Measurements from ENCODE around the gene DHX30.

DHX30 gene

GRCh38 chr3:47766186-47766585, 36.8 kb upstream of the DHX30 start:
- no peak for DNase-seq (ENCODE audit: extremely low read depth, insufficient read length)
- no peak overlapping the region for H3K4me3 ChIP-seq (replicated peaks; ENCODE audit: low read depth, low read length)
- peaks cover 6% of the 10 kb centered on the region for H3K36me3 ChIP-seq (ENCODE audit: control insufficient read depth, insufficient read depth, low read length)
- H3K27me3 ChIP-seq (replicated peaks; ENCODE audit: control insufficient read depth, insufficient read depth, low read length), result no peaks in the 10 kb centered on the region
- TF ChIP-seq CTCF (IDR thresholded peaks at IDR 0.05; ENCODE audit: insufficient read depth, low read length, poor library complexity, severe bottlenecking), result no peak

DNA sequence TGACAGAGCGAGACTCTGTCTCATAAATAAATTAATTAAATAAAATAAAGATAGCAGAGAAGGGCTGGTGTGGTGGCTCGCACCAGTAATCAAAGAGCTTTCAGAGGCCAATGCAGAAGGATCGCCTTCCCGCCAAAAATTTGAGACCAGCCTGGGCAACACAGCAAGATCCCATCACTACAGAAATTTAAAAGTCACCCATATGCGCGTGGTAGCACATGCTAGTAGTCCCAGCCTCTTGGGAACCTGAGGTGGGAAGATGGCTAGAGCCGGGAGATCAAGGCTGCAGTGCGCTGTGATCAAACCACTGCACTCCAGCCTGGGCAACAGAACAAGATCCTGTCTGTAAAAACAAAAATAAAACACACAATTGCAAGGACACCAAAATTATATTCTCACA, 30.9 kb upstream of the DHX30 start:
- DNase-seq (ENCODE audit: extremely low read depth, insufficient read length), result no peak
- no peak for TF ChIP-seq CTCF (IDR thresholded peaks at IDR 0.05; ENCODE audit: insufficient read depth, low read length, poor library complexity, severe bottlenecking)
- peaks cover 6% of the 10 kb centered on the region; the same call in 1 of the 2 replicates for H3K36me3 ChIP-seq (ENCODE audit: control insufficient read depth, insufficient read depth, low read length)
- H3K4me3 ChIP-seq (replicated peaks; ENCODE audit: low read depth, low read length), result no peak overlapping the region
- no peaks in the 10 kb centered on the region for H3K27me3 ChIP-seq (replicated peaks; ENCODE audit: control insufficient read depth, insufficient read depth, low read length)

GRCh38 chr3:47772788-47773187, 30.1 kb upstream of the DHX30 start:
- Histone ChIP-seq H3K27me3 (replicated peaks; ENCODE audit: control insufficient read depth, insufficient read depth, low read length) (no peaks in the 10 kb centered on the region), H3K36me3 (ENCODE audit: control insufficient read depth, insufficient read depth, low read length) (peaks cover 6% of the 10 kb centered on the region), H3K4me3 (replicated peaks; ENCODE audit: low read depth, low read length) (no peak overlapping the region)
- DNase-seq (ENCODE audit: extremely low read depth, insufficient read length), result no peak
- no peak for TF ChIP-seq CTCF (IDR thresholded peaks at IDR 0.05; ENCODE audit: insufficient read depth, low read length, poor library complexity, severe bottlenecking)

DNA sequence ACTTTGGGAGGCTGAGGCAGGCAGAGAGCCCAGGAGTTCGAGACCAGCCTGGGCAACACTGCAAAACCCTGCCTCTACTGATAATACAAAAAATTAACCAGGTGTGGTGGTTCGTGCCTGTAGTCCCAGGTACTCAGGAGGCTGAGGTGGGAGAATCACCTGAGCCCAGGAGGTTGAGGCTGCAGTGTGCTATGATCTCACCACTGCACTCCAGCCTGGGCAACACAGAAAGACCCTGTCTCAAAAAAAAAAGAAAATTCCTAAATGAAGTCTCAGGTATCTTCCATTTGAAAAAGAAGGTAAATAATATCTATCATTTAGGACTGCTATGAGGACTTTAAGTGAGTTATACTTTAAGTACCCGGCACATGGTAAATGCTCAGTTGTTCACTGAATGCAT, 24.2 kb upstream of the DHX30 start:
- no peaks in the 10 kb centered on the region for H3K27me3 ChIP-seq (replicated peaks; ENCODE audit: control insufficient read depth, insufficient read depth, low read length)
- H3K36me3 ChIP-seq (ENCODE audit: control insufficient read depth, insufficient read depth, low read length), result no peaks in the 10 kb centered on the region; the same call in 1 of the 2 replicates
- H3K4me3 ChIP-seq (replicated peaks; ENCODE audit: low read depth, low read length), result peak overlapping the region; percentile 95
- TF ChIP-seq CTCF (IDR thresholded peaks at IDR 0.05; ENCODE audit: insufficient read depth, low read length, poor library complexity, severe bottlenecking), result no peak
- DNase-seq (ENCODE audit: extremely low read depth, insufficient read length), result no peak

DNA sequence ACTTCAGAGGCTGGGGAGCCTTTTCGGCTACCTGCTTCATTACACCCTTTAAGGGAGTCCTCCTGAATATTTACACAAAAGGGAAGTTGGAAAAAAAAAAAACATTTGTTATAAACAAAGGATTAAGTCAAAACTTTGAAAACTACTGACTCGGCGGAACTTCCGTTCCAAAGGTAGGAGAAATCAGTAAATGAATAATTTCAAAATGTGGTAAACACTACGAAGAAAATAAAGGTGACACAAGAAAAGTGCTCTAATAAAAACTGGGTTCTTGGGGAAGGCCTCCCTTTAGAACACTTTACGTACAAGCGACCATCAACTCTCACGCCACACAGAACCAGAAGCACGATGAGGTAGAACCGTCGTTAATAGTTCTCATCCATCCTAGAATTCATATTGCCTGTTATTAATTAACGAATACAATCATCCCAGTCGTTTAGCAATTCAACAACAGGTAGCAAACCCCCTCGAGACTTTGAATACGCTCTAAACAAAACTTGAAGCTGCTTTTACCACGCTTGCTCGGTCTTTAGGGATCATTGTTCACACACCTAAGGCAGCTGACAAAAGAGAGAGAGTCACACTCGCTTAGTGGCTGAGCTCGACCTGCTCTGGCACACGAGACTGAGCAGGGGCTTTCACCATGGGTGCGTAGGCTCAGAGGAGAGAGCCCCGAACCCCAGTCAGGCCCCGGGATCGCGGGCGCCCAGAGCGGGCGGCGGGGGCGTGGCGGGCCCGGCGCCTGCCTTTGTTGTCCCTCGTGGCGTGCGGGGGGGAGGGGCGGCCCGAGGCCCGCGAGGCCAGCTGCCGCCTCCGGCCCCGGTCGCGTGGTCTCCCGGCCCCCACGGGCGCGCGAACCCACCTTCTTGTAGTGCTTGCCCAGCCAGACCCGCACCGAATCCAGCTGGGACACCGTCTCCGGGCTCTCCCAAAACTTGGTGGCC, 21.9 kb upstream of the DHX30 start:
- H3K27me3 ChIP-seq (replicated peaks; ENCODE audit: control insufficient read depth, insufficient read depth, low read length), result no peaks in the 10 kb centered on the region
- no peaks in the 10 kb centered on the region; the same call in 1 of the 2 replicates for H3K36me3 ChIP-seq (ENCODE audit: control insufficient read depth, insufficient read depth, low read length)
- DNase-seq (ENCODE audit: extremely low read depth, insufficient read length), result peak; percentile 76
- no peak for TF ChIP-seq CTCF (IDR thresholded peaks at IDR 0.05; ENCODE audit: insufficient read depth, low read length, poor library complexity, severe bottlenecking)
- H3K4me3 ChIP-seq (replicated peaks; ENCODE audit: low read depth, low read length), result peak overlapping the region; percentile 95
